PFSK-1 (cell line): Measurements from ENCODE around the gene BASP1.

Experiments
- POLR2AphosphoS5 ChIP-seq: IDR thresholded peaks from 2 replicates; pipeline ENCODE4 v1.6.1; 2012; ENCODE audit warnings: low read depth, mild to moderate bottlenecking, control low read depth, low read length, moderate library complexity
- SIN3A ChIP-seq: IDR thresholded peaks from 2 replicates; pipeline ENCODE4 v1.6.1; 2012; ENCODE audit warnings: mild to moderate bottlenecking, low read length, moderate library complexity, borderline replicate concordance; ENCODE audit not compliant: insufficient read depth
- TAF1 ChIP-seq: IDR thresholded peaks from 2 replicates; pipeline ENCODE4 v1.6.1; 2012; ENCODE audit warnings: low read length, control low read depth, borderline replicate concordance; ENCODE audit not compliant: insufficient read depth
- TF ChIP-seq, protein P1 (sequence below), 2 experiments: IDR thresholded peaks; 2 replicates each; pipeline versions ENCODE4 v1.6.1 to v1.8.0; 2011 to 2012; ENCODE audit warnings: low read depth in 2 of 2, low read length in 2 of 2, control low read depth in 1 of 2, inconsistent platforms in 1 of 2, mild to moderate bottlenecking in 1 of 2, moderate library complexity in 1 of 2; ENCODE audit not compliant: insufficient read depth in 1 of 2

DNA sequence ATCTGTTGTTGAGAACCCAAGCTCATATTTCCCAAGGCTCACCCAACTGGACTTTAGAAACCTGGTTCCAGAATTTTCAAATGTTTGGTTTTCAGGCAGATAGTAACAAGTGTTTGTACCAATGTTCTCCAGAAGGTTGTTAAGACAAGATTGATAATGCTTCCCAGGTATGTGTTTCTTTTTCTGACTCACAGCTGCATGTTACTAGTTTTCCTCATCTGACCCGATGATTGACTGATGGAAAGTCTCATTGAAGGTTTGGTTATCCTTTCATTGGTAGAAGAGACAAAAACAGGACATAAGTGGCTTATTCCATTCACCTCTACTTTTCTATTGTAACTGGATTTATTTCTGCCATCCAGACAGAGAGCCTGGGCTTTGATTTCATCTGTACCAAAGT, 10.4 kb downstream of the BASP1 start:
- TF ChIP-seq POLR2AphosphoS5 (no peak), TAF1 (no peak), SIN3A (no peak)
- TF ChIP-seq, protein P1, sequence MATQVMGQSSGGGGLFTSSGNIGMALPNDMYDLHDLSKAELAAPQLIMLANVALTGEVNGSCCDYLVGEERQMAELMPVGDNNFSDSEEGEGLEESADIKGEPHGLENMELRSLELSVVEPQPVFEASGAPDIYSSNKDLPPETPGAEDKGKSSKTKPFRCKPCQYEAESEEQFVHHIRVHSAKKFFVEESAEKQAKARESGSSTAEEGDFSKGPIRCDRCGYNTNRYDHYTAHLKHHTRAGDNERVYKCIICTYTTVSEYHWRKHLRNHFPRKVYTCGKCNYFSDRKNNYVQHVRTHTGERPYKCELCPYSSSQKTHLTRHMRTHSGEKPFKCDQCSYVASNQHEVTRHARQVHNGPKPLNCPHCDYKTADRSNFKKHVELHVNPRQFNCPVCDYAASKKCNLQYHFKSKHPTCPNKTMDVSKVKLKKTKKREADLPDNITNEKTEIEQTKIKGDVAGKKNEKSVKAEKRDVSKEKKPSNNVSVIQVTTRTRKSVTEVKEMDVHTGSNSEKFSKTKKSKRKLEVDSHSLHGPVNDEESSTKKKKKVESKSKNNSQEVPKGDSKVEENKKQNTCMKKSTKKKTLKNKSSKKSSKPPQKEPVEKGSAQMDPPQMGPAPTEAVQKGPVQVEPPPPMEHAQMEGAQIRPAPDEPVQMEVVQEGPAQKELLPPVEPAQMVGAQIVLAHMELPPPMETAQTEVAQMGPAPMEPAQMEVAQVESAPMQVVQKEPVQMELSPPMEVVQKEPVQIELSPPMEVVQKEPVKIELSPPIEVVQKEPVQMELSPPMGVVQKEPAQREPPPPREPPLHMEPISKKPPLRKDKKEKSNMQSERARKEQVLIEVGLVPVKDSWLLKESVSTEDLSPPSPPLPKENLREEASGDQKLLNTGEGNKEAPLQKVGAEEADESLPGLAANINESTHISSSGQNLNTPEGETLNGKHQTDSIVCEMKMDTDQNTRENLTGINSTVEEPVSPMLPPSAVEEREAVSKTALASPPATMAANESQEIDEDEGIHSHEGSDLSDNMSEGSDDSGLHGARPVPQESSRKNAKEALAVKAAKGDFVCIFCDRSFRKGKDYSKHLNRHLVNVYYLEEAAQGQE (IDR thresholded peaks at IDR 0.05; ENCODE audit: insufficient read depth in 1 of 2, low read depth in 2 of 2, low read length in 2 of 2) = no peak
